Hematopoietic multipotent progenitor cell treated with erythropoietin and hydrocortisone succinate and interleukin-3 and kit ligand, for 15 days (in vitro differentiated cells): ENCODE data around the gene LRRN2.
"Not testable (repeated sequence)": the region's sequence is repeated elsewhere in the genome, so short reads cannot be mapped to it uniquely, and the experiment has no call there.

Experiments used
- DNase-seq: peaks from one replicate; pipeline ENCODE4 v3.0.0-alpha.2; 2015; ENCODE audit warnings: low spot score

The LRRN2 gene

DNA sequence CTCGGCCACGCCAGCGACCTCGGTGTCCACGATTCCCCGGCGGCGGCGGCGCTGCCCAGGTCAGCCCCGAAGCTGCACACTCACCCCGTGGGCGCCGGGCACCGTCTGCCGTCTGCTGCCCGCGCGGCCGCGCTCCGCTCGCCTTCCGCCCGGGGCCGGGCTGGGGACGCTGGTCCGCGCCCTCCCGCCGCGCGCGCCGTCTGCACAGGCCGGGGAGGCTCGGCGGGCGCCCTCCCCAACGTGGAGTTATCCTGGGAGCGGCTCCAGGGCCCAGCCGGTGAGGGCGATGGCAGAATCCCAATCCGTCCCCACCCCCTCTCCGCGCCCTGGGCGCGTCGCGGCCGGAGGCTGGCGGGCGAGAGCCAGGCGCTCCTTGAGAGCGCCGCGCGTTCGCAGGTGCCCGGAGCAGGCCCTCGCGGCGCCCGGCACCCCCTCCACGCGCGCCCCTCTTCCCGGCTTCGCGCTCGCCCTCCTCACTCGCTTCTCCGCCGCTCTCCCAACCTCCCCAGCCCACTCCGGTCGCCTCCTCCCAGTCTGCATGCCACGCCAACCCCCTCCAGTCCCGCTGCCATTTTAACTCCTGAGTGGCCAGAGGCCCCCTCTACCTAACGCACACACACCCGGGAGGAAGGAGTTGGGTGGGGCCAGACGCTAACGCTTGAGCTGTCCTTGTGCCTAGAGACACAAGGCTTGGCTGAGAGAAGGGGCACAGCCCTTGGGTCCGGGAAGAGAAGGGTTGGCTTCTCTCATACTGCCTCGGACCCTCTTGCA lies at the start of gene LRRN2:
LRRN2 (minus strand) TSS at position 503 of the 771 bp plus-strand sequence. CDS start 65,746 bp downstream, outside the sequence.
- no peak for DNase-seq

DNA sequence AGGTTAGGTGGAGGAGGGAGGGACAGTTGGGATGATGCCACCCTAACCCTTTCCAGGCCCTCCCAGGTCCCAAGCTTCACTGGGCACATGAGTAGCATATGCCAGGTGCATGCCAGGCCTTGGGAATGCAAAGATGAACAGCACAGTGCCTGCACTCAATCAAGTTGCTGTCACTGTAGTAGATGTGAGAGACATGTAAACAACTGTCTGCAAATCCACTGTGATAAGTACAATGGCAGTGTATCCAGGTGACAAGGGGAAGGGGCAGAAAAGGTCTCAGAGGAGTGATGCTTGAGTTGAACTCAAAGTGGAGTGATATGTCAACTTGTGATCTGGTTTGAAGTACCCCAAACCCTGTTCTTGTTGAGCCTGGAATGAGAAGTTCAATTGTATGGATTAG lies 49.5 kb upstream of the LRRN2 start:
- DNase-seq = no peak

DNA sequence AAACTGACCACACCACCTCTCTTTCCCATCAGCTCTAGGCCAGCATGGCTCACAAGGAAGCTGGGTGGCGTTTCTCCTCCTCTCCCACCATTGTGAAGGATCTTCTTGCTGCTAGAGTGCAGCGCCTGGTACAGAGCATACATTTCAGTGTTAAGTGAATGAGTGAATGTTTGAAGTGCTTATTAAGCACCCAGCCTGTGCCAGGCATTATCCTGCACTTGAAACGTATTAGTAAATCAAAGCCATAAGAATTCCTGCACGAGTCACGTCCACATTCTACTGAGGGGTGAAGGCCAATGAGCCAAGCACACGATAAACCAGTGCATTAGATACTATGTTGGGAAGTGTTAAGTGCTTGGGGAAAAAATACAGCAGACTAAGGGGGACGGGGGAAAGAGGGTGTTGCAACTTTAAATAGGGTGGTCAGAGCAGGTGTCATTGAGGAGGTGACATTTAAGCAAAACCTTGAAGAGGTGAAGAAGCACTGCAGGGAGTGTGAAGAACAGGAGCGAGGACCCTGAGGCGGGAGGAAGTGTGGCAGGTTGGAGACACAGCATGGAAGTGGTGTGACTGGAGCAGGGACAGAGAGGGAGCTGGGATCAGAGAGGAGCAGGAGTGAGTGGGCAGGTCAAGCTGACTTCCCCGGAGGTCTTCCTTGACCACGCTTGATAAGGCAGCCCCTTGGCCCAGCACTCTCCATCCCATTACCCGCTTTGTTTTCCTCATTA lies 48.5 kb upstream of the LRRN2 start:
- no peak for DNase-seq

DNA sequence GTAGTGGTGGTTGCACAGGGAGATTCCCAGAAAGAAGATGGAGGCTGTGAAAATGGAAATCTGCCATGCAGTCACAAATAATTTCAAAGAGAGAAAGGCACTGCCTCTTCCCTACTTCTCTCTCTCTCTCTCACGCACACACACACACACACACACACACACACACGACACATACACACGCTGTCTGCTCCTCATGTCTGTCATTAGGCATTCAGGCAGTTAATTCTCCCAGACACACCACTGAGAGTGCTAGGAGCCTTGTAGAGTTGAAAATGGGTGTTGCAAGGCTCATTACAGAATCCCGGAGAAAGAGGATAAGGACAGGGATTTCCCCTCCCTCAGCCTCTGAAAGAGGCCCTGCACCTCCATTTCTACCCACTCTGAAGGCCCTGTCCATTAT lies 47.8 kb upstream of the LRRN2 start:
- DNase-seq = no peak

DNA sequence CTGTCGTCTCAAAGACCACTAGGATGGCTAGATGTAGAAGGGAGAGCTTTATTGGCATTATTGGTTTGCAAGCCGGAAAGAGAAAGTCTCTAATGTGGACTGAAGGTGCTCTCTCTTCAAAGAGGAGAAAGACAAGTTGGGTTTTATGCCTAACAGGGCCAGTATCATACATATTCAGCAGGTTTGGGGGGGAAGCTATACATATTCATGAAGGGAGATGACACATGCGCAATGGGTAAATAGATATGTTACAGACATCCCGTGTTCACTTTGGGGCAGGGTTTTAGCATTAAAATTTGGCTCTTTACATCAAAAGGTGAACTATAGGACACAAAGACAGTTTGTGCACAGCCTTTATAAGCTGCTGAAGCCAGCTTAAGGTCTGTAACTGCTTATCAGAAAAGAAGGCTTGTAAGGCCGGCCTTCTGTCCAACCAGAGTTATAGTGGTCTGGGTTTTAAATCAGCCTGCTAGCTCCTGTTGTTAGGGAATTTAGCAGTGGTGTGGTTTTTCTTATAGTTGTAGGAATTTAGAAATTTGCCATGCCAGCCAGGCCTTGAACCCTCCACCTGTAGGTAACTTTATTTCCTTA lies 46.5 kb upstream of the LRRN2 start:
- no peak for DNase-seq

DNA sequence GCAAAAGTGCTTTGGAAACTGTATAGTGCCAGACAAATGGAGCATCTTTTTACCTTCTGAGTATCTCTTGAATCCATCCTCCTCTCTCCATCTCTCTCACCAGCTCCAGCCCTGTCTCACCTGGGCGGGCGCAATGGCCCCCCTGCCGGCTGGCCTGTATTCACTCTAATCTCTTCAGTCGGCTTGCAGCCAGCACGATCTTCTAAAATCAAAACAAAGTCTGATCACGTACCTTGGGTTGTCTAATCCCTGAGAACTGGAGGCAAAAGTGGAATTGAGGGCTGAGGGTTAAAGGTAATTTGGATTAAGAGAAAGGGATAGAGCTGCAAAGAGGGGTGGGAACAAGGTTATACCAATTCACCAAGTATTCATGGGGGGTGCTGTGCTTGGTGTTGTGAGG lies 46.0 kb upstream of the LRRN2 start:
- no peak for DNase-seq

DNA sequence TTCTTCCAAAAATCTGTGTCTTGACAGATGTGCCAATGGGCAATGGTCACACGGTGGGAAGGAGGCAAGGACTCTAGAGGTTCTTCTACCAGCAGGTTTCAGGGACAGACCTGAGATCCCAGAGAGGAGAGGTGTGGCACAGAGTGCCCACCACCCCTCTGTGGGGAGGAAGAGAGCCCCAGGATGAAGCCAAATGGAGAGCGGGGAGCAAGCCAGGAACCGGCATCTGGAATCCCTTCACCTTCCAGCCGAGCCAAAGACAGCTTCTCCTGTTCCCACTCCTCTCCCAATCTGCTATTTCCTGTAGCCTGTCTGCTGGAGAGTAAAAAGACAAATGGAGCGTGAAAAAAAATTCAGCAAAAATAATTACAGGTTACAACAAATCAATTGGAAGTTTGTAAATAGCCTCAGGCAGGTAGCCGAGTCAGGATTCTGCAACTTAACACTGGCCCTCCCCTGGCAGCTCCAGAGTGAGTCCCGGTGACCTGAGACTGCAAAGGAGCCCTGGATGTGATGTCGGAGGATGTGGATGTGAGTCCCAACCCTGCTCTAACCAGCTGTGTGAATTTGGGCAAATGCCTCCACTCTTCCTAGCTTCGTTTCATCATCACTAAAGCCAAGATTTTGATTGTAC lies 45.4 kb upstream of the LRRN2 start:
- no peak for DNase-seq

DNA sequence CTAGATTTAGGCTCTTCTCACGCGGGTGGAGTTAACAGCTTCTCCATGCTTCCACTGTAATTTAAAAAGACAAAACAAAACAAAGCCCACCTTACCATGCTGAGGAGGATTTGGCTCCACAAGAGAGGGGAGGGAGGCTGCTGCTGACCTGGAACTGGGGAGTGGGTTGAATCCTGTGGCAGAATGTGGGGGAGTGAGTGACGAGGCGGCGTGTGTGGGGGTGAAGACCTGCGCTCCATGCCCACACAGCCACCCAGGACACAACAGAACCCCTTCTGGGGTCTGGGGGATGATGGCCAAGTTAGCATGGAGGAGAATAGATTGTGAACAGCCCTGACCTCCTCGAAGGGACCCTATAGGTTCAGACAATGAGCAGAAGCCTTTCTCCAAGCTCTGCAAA lies 44.0 kb upstream of the LRRN2 start:
- no peak for DNase-seq

DNA sequence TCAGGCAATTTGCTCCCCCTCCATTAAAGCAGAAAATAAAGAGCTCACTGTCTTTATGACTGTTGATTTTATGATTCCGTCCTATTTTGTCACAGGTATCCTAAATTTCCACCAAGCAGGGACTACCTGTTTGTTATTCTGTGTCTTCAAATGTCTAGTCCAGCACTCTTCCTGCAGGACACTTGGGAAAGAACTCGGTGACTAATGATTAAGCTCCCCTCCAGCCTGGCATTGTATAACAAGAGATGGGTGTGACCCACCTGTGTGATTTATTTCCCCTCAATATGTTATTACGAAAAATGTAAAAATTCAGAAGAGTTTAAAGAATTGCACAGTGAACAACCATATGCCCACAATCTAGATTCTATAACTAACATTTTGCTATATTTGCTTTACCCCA lies 42.9 kb upstream of the LRRN2 start:
- no peak for DNase-seq

DNA sequence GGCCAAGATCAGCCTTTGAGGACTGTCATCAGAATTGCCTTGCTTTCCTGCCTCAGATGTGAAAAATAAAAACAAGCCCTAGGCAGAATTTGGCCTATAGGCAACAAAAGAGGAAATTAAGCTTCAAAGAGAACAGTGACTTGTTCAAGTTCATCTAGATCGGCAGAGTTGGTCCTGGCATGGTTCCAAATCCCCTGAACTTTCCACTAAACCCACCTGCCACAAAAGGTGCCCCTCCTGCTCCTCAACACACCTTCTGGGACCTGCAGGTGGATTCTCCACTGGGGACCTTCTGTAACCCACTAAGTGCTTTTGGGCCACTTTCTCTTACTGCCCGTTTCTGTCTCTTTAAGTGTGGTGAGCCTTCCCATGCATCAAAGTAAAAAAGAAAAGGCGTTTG lies 42.5 kb upstream of the LRRN2 start:
- DNase-seq = no peak

DNA sequence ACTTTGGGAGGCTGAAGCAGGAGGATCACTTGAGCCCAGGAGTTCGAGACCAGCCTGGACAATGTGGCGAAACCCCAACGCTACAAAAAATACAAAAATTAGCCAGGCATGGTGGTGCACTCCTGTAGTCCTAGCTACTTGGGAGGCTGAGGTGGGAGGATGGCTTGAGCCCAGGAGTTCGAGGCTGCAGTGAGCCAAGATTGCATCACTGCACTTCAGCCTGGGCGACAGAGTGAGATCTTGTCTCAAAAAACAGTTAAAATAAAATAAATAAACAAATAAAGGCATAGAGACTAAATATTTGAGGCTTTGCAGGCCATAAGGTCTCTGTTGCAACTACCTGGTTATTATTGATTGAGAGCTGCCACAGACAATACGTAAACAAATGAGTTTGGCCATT lies 41.9 kb upstream of the LRRN2 start:
- not testable (repeated sequence) for DNase-seq

DNA sequence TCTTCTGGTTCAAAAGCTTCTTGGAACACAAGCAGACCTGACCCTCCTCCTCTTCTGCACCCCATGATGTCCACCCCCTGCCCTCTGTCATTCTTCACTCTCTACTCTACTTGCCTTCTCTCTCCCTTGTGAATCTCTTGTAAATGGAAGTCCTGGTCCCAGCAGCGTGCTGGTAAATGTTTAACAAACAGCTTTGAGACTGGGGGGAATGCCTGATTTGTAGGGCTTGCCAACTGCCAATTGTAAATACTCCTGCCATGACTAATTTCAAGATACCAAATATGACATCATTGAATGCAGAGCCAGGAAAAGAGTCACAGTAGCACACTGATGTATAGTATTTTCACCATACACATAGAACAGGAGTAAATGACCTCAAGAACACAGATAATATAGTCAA lies 40.9 kb upstream of the LRRN2 start:
- DNase-seq = no peak

DNA sequence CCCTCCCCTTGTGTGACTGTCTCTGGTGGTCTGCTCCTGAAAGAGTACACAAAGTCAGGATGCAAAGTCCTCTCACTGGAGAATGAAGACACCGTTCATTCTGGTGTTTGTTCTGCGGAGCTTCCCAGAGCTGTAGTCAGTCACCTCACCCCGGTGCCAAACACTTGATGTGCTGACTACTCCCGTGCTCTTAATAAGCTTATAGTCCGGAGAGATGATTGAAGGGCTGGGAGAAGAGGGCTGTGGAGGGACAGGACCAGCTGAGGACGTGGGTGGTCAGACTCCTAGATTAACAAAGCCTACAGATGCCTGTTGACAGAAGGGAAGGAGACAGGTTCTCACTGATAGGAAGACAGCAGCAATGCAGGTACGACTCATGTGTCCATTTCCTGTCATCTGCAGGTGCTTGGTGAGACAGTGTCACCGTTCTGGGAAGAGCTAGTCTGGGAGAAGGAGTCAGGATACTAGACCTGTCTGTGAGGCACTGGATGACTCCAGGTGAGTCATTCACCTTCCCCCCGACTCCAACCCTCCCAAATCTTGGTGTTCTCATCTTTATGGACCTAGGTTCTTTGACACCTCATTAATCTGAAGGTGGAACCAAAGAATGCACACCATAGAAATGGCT lies 40.4 kb upstream of the LRRN2 start:
- DNase-seq = no peak

DNA sequence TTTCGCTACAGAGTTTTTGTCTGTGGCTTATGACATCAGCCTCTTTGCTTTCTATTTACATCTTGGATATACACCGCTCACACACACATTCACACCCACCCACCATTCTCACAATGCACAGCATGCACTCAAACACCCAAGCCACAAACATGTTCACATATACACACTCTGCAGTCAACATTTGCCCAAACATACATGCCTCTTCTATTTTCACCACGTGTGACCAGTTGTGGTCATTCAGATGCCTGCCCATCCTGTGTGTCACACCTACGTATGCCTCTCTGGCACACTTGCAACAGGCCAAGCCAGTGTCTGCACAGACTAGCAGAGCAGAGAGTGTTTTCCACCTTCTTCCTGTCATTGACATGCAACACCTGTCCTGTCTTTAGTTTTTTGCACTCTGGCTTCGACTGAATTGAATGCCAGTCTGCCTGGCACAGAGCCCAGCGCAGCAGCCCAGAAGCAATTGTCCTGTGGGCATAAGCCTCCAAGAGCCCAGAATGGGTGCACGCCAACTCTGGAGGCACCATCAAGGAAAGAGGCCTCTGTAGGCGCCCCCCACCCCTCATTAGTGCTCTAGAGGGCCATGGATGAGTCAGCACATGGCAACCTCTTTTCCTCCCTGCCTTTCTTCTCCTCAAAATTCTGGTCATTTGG lies 37.7 kb upstream of the LRRN2 start:
- no peak for DNase-seq

DNA sequence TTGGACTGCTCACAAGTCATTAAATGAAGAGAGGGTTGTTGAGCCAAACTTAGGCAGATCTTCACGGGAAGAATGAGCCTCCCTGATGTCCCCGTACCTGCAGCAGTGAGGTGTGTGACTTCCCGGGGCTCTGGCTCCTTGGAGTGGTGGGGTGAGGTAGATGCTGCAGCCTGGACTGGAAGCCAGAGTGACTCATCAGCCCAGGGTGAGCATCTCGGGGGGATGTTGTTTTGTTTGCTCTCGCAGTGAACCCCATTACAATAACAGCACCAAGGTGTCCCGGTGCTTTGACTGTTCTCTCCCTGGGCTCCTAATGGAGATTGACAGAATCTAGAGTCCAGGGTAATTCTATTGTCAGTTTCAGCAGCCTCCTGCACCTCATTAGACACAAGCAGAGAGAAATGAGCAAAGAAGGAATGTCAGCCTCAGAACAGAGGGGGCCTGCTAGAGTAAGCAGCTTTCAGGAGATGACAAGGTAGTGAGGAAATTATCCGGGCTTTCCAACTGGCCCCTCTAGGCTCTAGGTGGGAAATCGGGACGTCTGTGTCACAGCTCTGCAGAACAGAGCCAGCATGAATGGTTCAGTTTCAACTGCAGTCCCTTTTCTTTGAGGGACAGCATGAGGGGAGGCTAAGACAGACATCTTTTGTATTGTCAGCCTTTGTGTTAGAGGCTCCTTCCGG lies 36.0 kb upstream of the LRRN2 start:
- no peak for DNase-seq

DNA sequence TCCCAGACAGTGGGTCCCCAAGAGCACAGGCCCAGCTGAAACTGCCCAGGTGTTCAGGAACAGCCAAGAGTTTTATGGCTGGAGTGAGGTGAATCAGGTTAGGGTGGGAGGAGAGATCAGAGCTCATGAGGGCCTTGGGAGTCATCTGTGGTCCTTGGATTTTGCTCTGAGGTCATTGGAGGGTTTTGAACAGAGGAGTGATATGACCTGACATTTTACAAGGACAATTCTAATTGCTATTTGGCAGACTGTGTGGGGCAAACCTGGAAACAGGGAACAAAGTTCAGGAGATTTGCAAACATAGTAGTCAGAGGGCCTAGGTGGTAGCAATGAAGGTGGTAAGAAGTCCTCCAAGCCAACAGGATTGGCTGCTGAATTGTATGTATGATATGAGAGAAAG lies 31.1 kb upstream of the LRRN2 start:
- DNase-seq = no peak

DNA sequence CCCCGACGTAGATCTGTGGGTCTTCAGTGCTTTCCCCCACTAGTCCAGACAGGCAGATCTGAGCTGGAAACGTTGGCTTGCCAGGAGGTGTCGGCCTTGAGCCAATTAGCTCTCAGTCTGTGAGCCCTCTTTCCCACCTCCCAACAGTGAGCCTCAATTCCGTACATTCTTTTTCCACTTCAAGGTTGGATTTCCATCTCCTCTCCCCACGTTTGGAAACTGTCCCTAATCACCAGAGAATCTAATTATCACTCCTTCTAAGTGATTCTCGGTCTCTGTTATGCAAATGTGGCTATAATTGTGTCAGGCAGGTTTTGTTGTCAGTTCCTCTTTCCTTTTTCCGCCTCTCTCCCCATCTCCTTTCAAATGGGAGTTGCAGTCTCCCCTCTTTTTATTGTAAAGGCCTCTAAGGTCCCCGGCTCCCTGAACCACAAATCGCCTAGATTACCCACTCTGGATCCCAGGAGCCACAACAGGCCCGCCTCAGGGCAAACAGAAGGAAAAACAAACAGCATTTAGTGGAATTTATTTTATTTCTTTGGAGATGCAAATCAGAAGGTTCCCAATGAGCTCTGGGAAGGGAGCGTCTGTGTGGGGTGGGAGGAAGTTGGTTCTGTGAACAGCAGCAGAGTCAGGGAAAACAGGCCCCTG lies 29.4 kb upstream of the LRRN2 start:
- DNase-seq = no peak

DNA sequence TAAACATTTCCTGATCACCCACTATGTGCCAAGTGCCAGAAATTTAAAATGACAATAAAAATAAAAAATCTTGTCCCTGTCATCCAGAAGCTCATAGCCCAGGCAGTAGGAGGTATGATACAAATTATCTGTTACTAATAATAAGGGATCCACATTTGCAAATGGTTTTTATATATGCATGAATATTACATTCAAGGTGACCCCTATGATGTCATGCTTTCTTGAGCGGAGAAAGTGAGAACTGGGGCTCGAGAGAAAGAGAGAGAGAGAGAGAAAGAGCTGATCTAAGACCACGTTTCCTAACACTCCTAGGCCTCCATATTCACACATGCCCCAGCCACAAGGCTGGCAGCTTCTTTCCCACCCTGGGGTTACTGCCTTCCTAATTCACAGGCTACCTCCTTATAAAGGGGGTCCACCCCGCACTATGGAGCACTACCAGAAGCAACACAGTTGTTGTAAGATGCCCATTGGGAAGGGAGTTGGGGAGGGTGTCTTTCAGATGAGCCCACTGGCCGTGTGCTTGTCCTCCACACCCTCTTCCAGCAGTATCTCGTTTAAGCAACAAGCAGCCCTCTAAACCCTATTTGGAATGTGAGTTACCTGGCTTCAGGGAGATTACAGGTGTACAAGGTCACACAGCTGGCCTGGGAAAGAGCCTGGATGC lies 28.8 kb upstream of the LRRN2 start:
- no peak for DNase-seq

DNA sequence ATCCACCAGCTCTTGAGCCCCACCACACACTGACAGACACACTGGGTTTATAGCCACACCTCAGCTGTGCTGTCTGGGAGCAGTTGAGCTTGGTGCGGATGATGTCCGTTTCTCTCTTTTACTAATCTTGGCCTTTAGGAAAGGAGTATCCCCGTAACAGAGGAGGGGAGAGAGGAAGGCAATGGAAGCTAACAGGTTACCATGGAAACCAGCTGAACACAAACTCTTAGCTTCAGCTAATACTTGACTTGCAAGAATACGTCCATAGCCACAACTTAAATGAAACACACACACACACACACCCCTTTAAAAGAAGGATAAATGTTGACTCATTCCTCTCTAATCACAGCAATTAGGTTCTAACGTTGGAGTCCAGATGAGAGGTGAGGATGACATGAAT lies 28.0 kb upstream of the LRRN2 start:
- DNase-seq = no peak
